Stimulated activated naive CD4-positive, alpha-beta T cell treated with Interleukin-2 at 50 U/mL for 16 hours (primary cell): ENCODE data around the gene TCEANC2.

Source experiments
- DNase-seq: peaks from one replicate; lab custom pipeline; 2025; lab: John Stamatoyannopoulos, UW

The TCEANC2 gene

DNA sequence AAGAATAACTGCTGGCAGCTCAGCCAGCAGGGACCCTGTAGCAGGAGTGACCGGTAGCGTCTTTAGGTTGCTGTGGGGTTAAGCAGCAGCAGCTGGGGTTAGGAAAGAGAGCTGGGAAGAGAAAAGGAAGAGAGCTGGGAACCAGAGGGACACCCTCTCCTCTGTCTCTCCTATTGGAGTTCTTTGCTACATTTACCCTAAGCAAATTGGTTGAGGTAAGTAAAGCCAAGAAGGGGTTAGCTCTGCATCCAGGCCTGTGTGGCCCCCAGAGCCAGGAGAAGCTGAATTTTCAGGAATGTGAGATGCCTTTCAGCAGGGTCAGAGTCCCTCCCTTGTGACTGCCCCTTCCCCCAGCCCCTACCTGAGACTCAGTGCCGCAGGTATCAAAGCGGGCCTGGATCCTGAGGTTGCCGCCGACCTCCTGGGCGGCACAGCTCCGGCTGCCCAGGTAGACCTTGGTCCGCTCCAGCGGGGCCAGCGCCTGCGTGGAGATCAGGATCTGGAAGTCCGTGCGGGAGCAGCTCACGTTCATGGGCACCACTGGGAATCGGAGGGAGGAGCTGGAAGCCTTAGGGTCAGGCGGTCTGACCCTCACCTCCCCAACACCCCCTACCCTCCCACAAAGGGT lies 83.0 kb downstream of the TCEANC2 start:
- DNase-seq, result no peak

DNA sequence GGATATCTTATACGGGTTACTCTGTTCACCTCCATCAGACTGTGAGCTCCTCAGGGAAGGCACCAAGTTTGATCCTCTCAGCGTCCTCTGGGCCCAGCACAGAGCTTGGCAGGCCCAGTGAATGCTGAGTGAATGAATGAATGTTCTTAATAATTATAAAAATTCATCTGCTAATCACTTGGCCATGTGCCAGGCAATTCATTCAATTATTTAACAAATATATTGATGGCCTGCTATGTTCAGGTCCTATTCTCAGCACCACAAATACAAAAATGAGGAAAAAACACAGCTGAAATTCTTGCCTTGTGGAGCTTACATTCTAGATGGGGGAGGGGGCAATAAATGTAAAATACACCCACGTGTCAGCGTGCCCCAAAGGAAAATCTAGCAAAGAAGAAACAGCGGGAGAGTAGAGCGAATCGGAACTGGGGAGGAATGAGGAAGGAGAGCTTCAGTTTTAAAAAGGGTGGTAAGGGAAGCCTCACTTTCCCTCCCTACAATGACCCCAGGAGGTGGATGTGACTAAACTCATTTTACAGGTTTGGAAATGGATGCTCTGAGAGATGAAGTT lies 83.6 kb downstream of the TCEANC2 start:
- DNase-seq, result no peak

DNA sequence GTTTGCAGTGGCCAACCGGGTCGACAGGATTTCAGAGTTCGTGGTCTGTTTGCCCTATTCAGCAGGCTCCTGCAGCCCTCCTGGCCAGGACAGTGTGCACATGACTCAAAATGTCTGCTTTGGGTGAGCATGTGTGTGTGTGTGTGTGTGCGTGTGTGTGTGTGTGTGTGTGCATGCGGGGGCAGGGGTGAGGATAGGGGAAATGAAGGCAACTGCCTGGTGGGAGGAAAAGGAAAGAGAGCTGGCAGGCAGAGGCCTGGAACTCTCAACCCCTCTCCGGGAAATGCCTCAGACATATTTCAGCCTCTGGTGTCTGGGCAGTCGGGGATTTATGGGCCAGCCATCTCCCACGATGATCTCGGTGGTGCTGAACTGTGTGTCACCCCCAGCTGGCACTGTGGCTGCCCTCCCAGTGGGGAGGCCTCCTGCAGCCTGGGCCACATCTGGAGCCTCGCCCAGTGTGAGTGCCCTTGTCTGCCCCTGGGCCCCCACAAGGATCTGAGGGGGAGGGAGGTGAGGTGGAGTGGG lies 84.2 kb downstream of the TCEANC2 start:
- DNase-seq, result no peak

GRCh38 chr1:54138994-54139393 lies 85.6 kb downstream of the TCEANC2 start:
- no peak for DNase-seq

DNA sequence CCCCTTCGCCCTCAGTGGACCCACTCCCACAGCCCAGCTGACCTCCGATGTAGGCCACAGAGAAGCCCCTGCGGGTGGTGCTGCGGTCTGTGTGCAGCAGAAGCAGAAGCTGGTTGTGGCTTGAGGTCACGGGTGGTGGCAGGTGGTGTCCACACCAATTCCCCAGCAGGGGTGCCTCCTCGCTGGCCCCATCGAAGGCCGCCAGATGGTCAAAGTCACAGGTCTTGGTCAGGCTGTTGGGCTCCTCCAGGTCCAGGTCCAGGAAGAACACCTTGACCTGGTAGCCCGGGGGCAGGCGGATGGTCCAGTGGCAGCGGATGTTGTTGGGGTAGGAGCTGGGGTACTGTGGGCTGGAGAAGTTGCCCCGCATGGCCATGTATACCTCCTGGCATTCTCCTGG lies 86.3 kb downstream of the TCEANC2 start:
- no peak for DNase-seq

DNA sequence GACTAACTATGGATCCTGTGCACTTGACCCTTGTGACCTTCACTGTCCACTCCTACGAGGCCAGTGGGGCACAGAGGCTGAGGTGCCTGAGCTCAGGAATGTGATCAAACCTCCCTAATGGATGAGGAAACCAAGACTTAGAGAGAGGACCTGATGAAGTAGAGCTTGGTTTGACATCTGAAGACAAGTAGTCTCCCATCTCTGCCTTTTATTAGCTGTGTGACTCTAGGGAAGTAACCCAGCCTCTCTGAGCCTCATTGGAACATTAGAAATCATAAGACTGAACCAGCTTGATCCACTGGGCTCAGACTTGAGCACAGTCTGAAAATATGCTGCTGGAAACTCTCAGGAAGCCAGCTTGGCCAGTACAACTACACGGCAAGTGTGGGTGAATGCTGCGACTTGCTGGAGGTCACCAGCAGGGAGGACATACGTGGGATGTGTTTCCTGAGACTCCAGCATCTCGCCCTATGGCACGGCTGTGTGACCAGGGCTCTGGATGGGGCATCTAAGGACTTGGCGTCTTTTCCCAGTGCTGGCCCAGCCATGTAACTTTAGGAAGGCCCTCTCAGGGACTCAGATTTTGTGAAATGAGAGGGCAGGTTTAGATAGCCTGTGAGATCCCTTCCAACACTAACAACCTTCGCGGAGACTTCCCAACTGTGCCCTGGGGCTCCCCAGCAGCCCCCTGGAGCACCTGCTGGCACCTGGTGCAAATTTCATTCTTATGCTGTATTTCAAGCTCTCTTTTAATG lies 88.9 kb downstream of the TCEANC2 start:
- no peak for DNase-seq

- no peak for DNase-seq
Measured at GRCh38 chr1:54144366-54144765, 91.0 kb downstream of the TCEANC2 start.

- no peak for DNase-seq
Measured at GRCh38 chr1:54149734-54150133, 96.3 kb downstream of the TCEANC2 start.

GRCh38 chr1:54151013-54151412 lies 97.6 kb downstream of the TCEANC2 start:
- no peak for DNase-seq

- DNase-seq, result no peak
Measured at GRCh38 chr1:54152696-54153095, 99.3 kb downstream of the TCEANC2 start, which contains the start of gene CDCP2. TSS of gene CDCP2 (minus strand) at chr1:54153000. CDS start at chr1:54152922, 78 bp downstream.

- no peak for DNase-seq
Measured at GRCh38 chr1:54153535-54154439, 100.4 kb downstream of the TCEANC2 start.
